ENCODE results near the gene ANO2. TPM values are rescaled to one million over a fixed set of nuclear protein-coding genes. Genes with fewer than 3 reads are reported as not detected.

The ANO2 gene
- total RNA-seq, 4 donors from 2014 or later: 0.59 to 51.7 (median 15.1) TPM

- DNase-seq: no peak
- Histone ChIP-seq H3K4me1 (no peaks in the 10 kb centered on the region), H3K27ac (no peak overlapping the region), H3K27me3 (no peaks in the 10 kb centered on the region), H3K9me3 (no peaks in the 10 kb centered on the region), H3K36me3 (no peaks in the 10 kb centered on the region), H3K4me3 (no peak overlapping the region)
- intact Hi-C loops (cut with DNase I; ENCODE audit: low total_unique reads): no loop called here
- no peak for TF ChIP-seq POLR2A (IDR thresholded peaks at IDR 0.05)
- no peak for TF ChIP-seq CTCF (IDR thresholded peaks at IDR 0.05)
Observed at GRCh38 chr12:5577211-5577612, 367.8 kb downstream of the ANO2 start.

- DNase-seq: no peak
- intact Hi-C loops (cut with DNase I; ENCODE audit: low total_unique reads): no loop called here
- no peak for TF ChIP-seq CTCF (IDR thresholded peaks at IDR 0.05)
- TF ChIP-seq POLR2A (IDR thresholded peaks at IDR 0.05): no peak
- no peak overlapping the region for H3K4me3 ChIP-seq
- H3K4me1 ChIP-seq: no peaks in the 10 kb centered on the region
- no peak overlapping the region for H3K27ac ChIP-seq
- no peaks in the 10 kb centered on the region for H3K9me3 ChIP-seq
- no peaks in the 10 kb centered on the region for H3K36me3 ChIP-seq
- no peaks in the 10 kb centered on the region for H3K27me3 ChIP-seq
Observed at GRCh38 chr12:5575987-5576386, 369.1 kb downstream of the ANO2 start.

- intact Hi-C loops (cut with DNase I; ENCODE audit: low total_unique reads): no loop called here
- no peak for DNase-seq
- no peaks in the 10 kb centered on the region for H3K4me1 ChIP-seq
- H3K9me3 ChIP-seq: no peaks in the 10 kb centered on the region
- H3K27me3 ChIP-seq: no peaks in the 10 kb centered on the region
- H3K36me3 ChIP-seq: no peaks in the 10 kb centered on the region
- no peak overlapping the region for H3K4me3 ChIP-seq
- no peak overlapping the region for H3K27ac ChIP-seq
- TF ChIP-seq CTCF (IDR thresholded peaks at IDR 0.05): no peak
- no peak for TF ChIP-seq POLR2A (IDR thresholded peaks at IDR 0.05)
Observed at GRCh38 chr12:5575232-5575631, 369.8 kb downstream of the ANO2 start.

- H3K4me3 ChIP-seq: no peak overlapping the region
- no peaks in the 10 kb centered on the region for H3K36me3 ChIP-seq
- no peak for DNase-seq
- no peaks in the 10 kb centered on the region for H3K27me3 ChIP-seq
- TF ChIP-seq POLR2A (IDR thresholded peaks at IDR 0.05): no peak
- no peak for TF ChIP-seq CTCF (IDR thresholded peaks at IDR 0.05)
- no peaks in the 10 kb centered on the region for H3K4me1 ChIP-seq
- no peaks in the 10 kb centered on the region for H3K9me3 ChIP-seq
- intact Hi-C loops (cut with DNase I; ENCODE audit: low total_unique reads): no loop called here
- H3K27ac ChIP-seq: no peak overlapping the region
Observed at GRCh38 chr12:5573390-5573789, 371.7 kb downstream of the ANO2 start.

- DNase-seq: no peak
- H3K27ac ChIP-seq: no peak overlapping the region
- H3K27me3 ChIP-seq: no peaks in the 10 kb centered on the region
- H3K9me3 ChIP-seq: no peaks in the 10 kb centered on the region
- no peak for TF ChIP-seq POLR2A (IDR thresholded peaks at IDR 0.05)
- TF ChIP-seq CTCF (IDR thresholded peaks at IDR 0.05): no peak
- no peaks in the 10 kb centered on the region for H3K36me3 ChIP-seq
- intact Hi-C loops (cut with DNase I; ENCODE audit: low total_unique reads): no loop called here
- no peaks in the 10 kb centered on the region for H3K4me1 ChIP-seq
- no peak overlapping the region for H3K4me3 ChIP-seq
Observed at GRCh38 chr12:5571115-5571514, 373.9 kb downstream of the ANO2 start.

All from uterus (tissue), 4 donors.